Prostate gland (tissue), 2 donors: ENCODE data around the gene RPS28. TPM values are rescaled to one million over a fixed set of nuclear protein-coding genes. Genes with fewer than 3 reads are reported as not detected.

Source experiments
- DNase-seq: peaks from one replicate; pipeline ENCODE4 v3.0.0-alpha.2; 2019; ENCODE audit warnings: low spot score
- H3K27ac ChIP-seq, 2 donors: fragments of 200-600 bp; sonication (generic); 2 replicates each; pipeline ENCODE4 v1.5.1; 2017 to 2019
- H3K27me3 ChIP-seq: fragments of 200-600 bp; sonication (generic); replicated peaks from 2 replicates; pipeline ENCODE4 v1.5.1; 2019; ENCODE audit not compliant: insufficient read depth
- H3K36me3 ChIP-seq, 2 donors: fragments of 200-600 bp; sonication (generic); 1 replicate in 1 of 2; 2 replicates in 1 of 2; pipeline versions ENCODE4 v1.5.1 to v1.8.1; 2017 to 2019
- H3K4me1 ChIP-seq: fragments of 200-600 bp; sonication (generic); replicated peaks from 2 replicates; pipeline ENCODE4 v1.5.1; 2019
- H3K4me3 ChIP-seq, 2 donors: fragments of 200-600 bp; sonication (generic); 2 replicates each; pipeline ENCODE4 v1.5.1; 2017 to 2019
- H3K9me3 ChIP-seq: fragments of 200-600 bp; sonication (generic); 2 replicates; pipeline ENCODE4 v1.5.1; 2017
- CTCF ChIP-seq, 4 experiments: fragments of 200-600 bp in 2 of 4; fragments of 450-650 bp in 2 of 4; sonication (generic) in 2 of 4; IDR thresholded peaks; 1 replicate in 3 of 4; 2 replicates in 1 of 4; pipeline ENCODE4 v1.5.1; 2016 to 2019; ENCODE audit warnings: antibody characterized with exemption in 4 of 4, mild to moderate bottlenecking in 2 of 4, moderate library complexity in 2 of 4
- POLR2A ChIP-seq: fragments of 450-650 bp; IDR thresholded peaks from one replicate; pipeline ENCODE4 v1.6.1; 2016; ENCODE audit warnings: antibody characterized with exemption, mild to moderate bottlenecking
- POLR2AphosphoS5 ChIP-seq: sonication (generic); formaldehyde crosslinking; IDR thresholded peaks from one replicate; pipeline ENCODE4 v1.6.1; 2017; ENCODE audit warnings: antibody characterized with exemption
- WGBS: methylation state at CpG from one replicate; pipeline ENCODE4 v1.1.5; 2018; 5-methylcytosine and 5-hydroxymethylcytosine counted together
- intact Hi-C: fragments of 100-400 bp; cut with DNase I; formaldehyde crosslinking; loops from one replicate; pipeline ENCODE4 v1.14.2; 2022
- total RNA-seq, 2 donors: library from RNA; depleted of rRNA; stranded (reverse); fragments of >200 nt; gene quantifications; one replicate each; pipeline ENCODE4 v1.1.0, GENCODE V29; 2016

Gene RPS28
- total RNA-seq, 2 donors from 2014 or later = 488 to 498 TPM

- 84% methylated on average over 8 of the region's 8 CpGs for WGBS
- no peaks in the 10 kb centered on the region for H3K27me3 ChIP-seq
- H3K36me3 ChIP-seq = no peaks in the 10 kb centered on the region
- H3K4me1 ChIP-seq = no peaks in the 10 kb centered on the region
- intact Hi-C loops = no loop called here
- no peak for TF ChIP-seq POLR2AphosphoS5
- TF ChIP-seq CTCF (IDR thresholded peaks at IDR 0.05) = no peak
- TF ChIP-seq POLR2A = no peak
- DNase-seq = no peak
- H3K9me3 ChIP-seq = no peaks in the 10 kb centered on the region
- no peak overlapping the region for H3K4me3 ChIP-seq
- no peak overlapping the region for H3K27ac ChIP-seq
Measured at GRCh38 chr19:8360196-8360595, 38.9 kb downstream of the RPS28 start.

DNA sequence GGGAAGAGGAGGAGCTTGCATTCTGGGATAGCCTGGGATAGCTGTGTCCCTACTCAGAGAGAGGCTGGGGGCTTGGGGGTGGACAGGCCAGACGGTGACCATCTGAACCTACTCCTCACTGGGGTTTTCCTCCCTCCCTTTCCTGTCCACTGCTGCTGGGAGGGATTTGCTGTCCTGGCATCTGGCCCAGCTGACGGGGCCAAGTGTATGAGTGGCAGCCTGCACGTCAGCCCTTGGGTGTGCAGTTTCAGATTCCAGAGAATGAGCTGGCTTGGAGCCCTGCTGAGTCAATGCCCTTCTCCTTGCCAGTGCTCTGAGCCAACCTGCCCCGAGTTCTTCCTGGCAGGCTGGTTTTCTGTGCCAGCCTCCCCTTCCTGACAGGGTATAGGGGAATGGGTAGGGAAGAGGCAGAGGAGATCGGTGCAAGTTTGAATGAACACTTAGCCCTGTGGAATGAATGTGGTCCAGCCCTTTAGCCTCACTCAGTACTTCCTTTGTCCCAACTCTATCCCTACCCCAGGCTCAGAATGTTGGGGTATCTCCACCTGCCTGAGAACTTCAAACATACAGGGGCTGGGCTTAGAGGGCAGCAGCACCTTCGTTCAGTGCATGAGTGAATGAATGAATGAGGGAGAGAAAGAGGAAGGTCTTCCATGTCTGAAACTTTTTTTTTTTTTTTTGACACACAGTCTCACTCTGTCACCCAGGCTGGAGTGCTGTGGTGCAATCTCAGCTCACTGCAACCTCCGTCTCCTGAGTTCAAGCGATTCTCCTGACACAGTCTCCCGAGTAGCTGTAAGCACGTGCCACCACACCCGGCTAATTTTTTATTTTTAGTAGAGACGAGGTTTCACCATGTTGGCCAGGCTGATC lies 40.9 kb downstream of the RPS28 start:
- 47% methylated on average over 11 of the region's 12 CpGs for WGBS
- Histone ChIP-seq H3K4me1 (peaks cover 4% of the 10 kb centered on the region), H3K4me3 (no peak overlapping the region), H3K36me3 (no peaks in the 10 kb centered on the region), H3K27ac (peak overlapping the region; percentile 73 to 80), H3K9me3 (no peaks in the 10 kb centered on the region), H3K27me3 (no peaks in the 10 kb centered on the region)
- DNase-seq = peak; percentile 98
- TF ChIP-seq POLR2A = peak; percentile 46
- no peak for TF ChIP-seq CTCF (IDR thresholded peaks at IDR 0.05)
- TF ChIP-seq POLR2AphosphoS5 = peak; percentile 99
- intact Hi-C loops = loop anchor here (2.0 kb wide), 1 partner anchor 27 kb away; no protein-coding TSS in a partner anchor

- WGBS = 2% methylated on average over 54 of the region's 81 CpGs
- Histone ChIP-seq H3K4me3 (peak within 1 kb of the TSS; percentile 36 to 60), H3K27ac (peak within 1 kb of the TSS; percentile 69 to 80), H3K9me3 (no peaks in the 10 kb centered on the region), H3K27me3 (no peaks in the 10 kb centered on the region), H3K36me3 (no peaks in the 10 kb centered on the region), H3K4me1 (peaks cover 10% of the 10 kb centered on the region)
- peak; percentile 75 for DNase-seq
- intact Hi-C loops = loop anchor here (2.0 kb wide), 1 partner anchor 25 kb away; no protein-coding TSS in a partner anchor
- TF ChIP-seq POLR2AphosphoS5 = peak; percentile 55
- peak in 2 of 4 experiments; percentile 12 to 46 for TF ChIP-seq CTCF (IDR thresholded peaks at IDR 0.05)
- TF ChIP-seq POLR2A = peak; percentile 86
Measured at GRCh38 chr19:8363803-8364771, 42.8 kb downstream of the RPS28 start, which contains the start of gene ANGPTL4. Gene ANGPTL4 (plus strand): TSS chr19:8364155. CDS start chr19:8364322, 167 bp downstream.

GRCh38 chr19:8366121-8366581 lies 44.9 kb downstream of the RPS28 start:
- no peaks in the 10 kb centered on the region for H3K9me3 ChIP-seq
- intact Hi-C loops = no loop called here
- H3K27ac ChIP-seq = no peak overlapping the region
- no peaks in the 10 kb centered on the region for H3K27me3 ChIP-seq
- no peak for DNase-seq
- 91% methylated on average over 8 of the region's 11 CpGs for WGBS
- H3K4me3 ChIP-seq = no peak overlapping the region
- H3K36me3 ChIP-seq = no peaks in the 10 kb centered on the region
- H3K4me1 ChIP-seq = peaks cover 10% of the 10 kb centered on the region
- TF ChIP-seq POLR2AphosphoS5 (no peak), POLR2A (no peak), CTCF (IDR thresholded peaks at IDR 0.05) (no peak)
